GM12872 (cell line): ENCODE data around the gene KCNK3.

ENCODE experiments used
- TF ChIP-seq, protein P1 (sequence below): IDR thresholded peaks from 3 replicates; pipeline ENCODE4 v1.5.1; 2011; ENCODE audit warnings: low read depth, mild to moderate bottlenecking, low read length, moderate library complexity; ENCODE audit not compliant: insufficient read depth

The KCNK3 gene

DNA sequence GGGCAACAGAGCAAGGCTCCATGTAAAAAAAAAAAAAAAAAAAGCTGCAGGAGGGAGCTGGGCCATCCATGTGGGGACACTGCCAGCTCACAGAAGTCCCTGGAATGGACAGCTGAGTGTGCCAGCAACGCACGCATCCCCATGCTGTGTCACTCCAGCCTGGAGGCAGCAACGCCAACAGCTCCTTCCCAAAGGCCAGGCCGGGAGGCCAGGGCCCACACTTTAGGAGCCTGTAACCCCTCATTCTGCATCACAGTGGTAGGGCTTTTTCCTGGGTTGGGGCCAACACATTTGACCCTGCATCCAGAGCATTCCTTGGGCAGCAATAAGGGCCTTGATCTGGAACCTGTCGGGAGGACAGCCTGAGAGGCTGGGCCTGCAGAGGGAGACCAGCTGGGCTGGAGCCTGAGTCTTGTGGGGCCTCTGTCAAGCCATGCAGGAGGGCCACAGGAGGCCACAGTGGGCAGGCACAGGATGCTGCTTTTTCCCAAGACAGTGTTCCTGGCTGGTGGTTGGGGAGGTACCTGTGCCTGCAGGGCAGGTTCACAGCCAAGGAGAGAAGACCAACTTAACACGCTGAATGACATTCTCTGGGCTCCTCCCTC lies 16.8 kb upstream of the KCNK3 start:
- TF ChIP-seq, protein P1, sequence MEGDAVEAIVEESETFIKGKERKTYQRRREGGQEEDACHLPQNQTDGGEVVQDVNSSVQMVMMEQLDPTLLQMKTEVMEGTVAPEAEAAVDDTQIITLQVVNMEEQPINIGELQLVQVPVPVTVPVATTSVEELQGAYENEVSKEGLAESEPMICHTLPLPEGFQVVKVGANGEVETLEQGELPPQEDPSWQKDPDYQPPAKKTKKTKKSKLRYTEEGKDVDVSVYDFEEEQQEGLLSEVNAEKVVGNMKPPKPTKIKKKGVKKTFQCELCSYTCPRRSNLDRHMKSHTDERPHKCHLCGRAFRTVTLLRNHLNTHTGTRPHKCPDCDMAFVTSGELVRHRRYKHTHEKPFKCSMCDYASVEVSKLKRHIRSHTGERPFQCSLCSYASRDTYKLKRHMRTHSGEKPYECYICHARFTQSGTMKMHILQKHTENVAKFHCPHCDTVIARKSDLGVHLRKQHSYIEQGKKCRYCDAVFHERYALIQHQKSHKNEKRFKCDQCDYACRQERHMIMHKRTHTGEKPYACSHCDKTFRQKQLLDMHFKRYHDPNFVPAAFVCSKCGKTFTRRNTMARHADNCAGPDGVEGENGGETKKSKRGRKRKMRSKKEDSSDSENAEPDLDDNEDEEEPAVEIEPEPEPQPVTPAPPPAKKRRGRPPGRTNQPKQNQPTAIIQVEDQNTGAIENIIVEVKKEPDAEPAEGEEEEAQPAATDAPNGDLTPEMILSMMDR, result no peak

DNA sequence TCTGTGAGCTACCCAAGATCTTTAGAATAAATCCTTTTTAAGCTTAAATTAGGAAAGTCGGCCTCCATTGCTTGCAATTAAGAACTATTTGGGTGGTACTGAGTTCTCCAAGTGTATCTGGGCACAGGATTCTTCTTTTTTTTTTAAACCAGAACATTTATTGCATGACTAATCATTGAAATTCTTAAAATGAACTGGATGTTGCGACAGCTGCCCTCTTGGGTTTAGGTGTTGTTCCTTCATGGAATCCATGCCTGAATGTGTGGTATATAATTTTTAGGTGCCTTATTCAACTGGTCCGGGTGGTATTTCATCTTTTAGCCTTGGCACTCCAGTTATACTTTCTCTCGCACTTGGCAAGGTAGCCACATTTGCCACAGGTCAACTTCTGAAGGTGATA lies 14.5 kb upstream of the KCNK3 start:
- TF ChIP-seq, protein P1, result no peak

DNA sequence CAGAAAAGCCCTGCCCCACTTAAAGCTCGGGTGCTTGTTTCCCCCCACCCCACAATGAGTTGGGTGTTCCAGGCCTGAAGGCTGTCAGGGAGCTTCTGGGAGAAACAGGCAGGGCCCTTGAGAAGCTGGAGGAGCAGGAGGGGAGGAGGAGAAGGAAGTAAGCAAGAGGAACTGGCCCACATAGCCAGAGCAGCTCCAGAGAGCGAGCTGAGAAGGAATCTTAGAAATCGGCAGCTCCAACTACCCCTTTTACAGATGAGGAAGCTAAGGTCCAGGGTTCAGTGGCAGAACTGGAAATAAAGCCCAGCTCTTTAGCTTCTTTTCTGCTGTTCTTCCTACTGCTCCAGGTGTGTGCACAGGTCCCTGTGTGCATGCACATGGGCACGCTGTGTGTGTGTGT lies 12.7 kb upstream of the KCNK3 start:
- TF ChIP-seq, protein P1, result no peak

DNA sequence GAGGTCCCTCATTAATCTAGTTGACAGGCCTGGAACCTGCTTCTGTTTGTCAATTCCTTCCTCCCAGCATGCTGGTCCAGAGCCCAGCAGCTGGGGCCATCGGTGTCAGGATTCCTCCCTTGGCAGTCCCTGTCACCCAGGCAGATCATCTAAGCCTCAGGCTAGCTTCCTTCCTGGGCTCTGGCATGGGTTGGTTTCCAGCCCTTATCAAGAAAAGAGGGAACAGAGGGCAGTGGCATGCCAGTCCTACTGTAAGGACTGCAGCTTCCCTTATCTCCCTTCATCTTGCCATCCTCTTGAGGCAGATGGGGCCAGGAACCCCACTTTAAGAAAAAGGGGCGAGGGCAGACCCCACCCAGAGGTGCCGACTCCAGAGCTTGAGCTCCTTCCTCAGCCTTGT lies 10.9 kb upstream of the KCNK3 start:
- TF ChIP-seq, protein P1, result no peak

GRCh38 chr2:26682155-26682554 lies 10.4 kb upstream of the KCNK3 start:
- TF ChIP-seq, protein P1, result no peak

DNA sequence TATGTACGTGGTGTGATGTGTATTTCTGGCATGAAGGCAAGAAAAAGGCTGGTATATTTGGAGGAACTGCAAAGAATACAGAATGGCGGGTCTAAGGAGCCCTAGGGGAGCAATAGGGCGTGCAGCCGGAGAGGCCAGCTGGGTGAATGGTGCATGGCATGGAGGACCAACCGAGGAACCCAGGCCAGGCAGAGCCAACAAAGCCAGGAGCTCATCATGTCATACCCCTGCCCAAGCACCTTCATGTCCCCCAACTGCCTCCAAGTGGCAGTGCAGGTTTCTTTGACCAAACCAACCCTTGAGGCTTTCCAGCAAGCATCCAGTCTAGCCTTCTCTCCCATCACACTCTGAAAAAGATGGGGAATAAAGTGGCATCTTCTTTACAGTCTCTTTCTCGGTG lies 8.9 kb upstream of the KCNK3 start:
- TF ChIP-seq, protein P1, result no peak

GRCh38 chr2:26685341-26685740 lies 7.2 kb upstream of the KCNK3 start:
- TF ChIP-seq, protein P1, result no peak
